Measurements from ENCODE around the gene ARPC5.

GRCh38 chr1:183620311-183620710, 15.3 kb downstream of the ARPC5 start:
- TF ChIP-seq CTCF (IDR thresholded peaks at IDR 0.05) (no peak), POLR2A (IDR thresholded peaks at IDR 0.05) (no peak), EP300 (IDR thresholded peaks at IDR 0.05) (no peak)
